H9 (cell line): Measurements from ENCODE around the gene PM20D1. TPM values are rescaled to one million over a fixed set of nuclear protein-coding genes. Genes with fewer than 3 reads are reported as not detected.

ENCODE experiments used
- DNase-seq: peaks from one replicate; pipeline ENCODE4 v3.0.0-alpha.2; 2017
- H2AFZ ChIP-seq: one replicate; pipeline ENCODE4 v1.6.1; 2013; ENCODE audit warnings: mild to moderate bottlenecking, low read length, control low read depth, moderate library complexity
- H2AK5ac ChIP-seq: 2 replicates; pipeline ENCODE4 v1.6.1; 2013; ENCODE audit warnings: low read length, control low read depth, mixed read lengths; ENCODE audit not compliant: insufficient read length
- H2BK120ac ChIP-seq: one replicate; pipeline ENCODE4 v1.6.1; 2013; ENCODE audit warnings: low read depth, mild to moderate bottlenecking, low read length, control low read depth, inconsistent platforms; ENCODE audit not compliant: poor library complexity, severe bottlenecking
- H2BK12ac ChIP-seq: 2 replicates; pipeline ENCODE4 v1.6.1; 2013; ENCODE audit warnings: low read length, control low read depth, mixed read lengths, low read depth; ENCODE audit not compliant: insufficient read length
- H2BK15ac ChIP-seq: 2 replicates; pipeline ENCODE4 v1.6.1; 2013; ENCODE audit warnings: low read depth, low read length, control low read depth
- H2BK20ac ChIP-seq: one replicate; pipeline ENCODE4 v1.6.1; 2013; ENCODE audit warnings: low read depth, mild to moderate bottlenecking, low read length, control low read depth, inconsistent platforms; ENCODE audit not compliant: poor library complexity, severe bottlenecking
- H2BK5ac ChIP-seq: 2 replicates; pipeline ENCODE4 v1.6.1; 2013; ENCODE audit warnings: low read length, control low read depth, mixed read lengths; ENCODE audit not compliant: insufficient read length
- H3K14ac ChIP-seq: 2 replicates; pipeline ENCODE4 v1.6.1; 2013; ENCODE audit warnings: low read length, control low read depth; ENCODE audit not compliant: insufficient read depth
- H3K18ac ChIP-seq: 2 replicates; pipeline ENCODE4 v1.6.1; 2013; ENCODE audit warnings: low read depth, mild to moderate bottlenecking, mixed read lengths, low read length, control low read depth; ENCODE audit not compliant: insufficient read length
- H3K23ac ChIP-seq: 2 replicates; pipeline ENCODE4 v1.6.1; 2013; ENCODE audit warnings: low read length, control low read depth, mixed read lengths, low read depth; ENCODE audit not compliant: insufficient read length
- H3K23me2 ChIP-seq: 2 replicates; pipeline ENCODE4 v1.6.1; 2013; ENCODE audit warnings: low read depth, mild to moderate bottlenecking, mixed read lengths, low read length, control low read depth; ENCODE audit not compliant: insufficient read length, poor library complexity, severe bottlenecking
- H3K27ac ChIP-seq: 2 replicates; pipeline ENCODE4 v1.5.1; 2013; ENCODE audit warnings: low read length, control low read depth, mixed read lengths, low read depth; ENCODE audit not compliant: insufficient read length
- H3K27me3 ChIP-seq: 2 replicates; pipeline ENCODE4 v1.6.1; 2013; ENCODE audit warnings: low read length, control low read depth, inconsistent platforms; ENCODE audit not compliant: insufficient read depth
- H3K4ac ChIP-seq: 2 replicates; pipeline ENCODE4 v1.6.1; 2013; ENCODE audit warnings: low read depth, mild to moderate bottlenecking, control low read depth, inconsistent platforms, low read length, moderate library complexity
- H3K4me1 ChIP-seq: 2 replicates; pipeline ENCODE4 v1.6.1; 2013; ENCODE audit warnings: low read length, control low read depth, inconsistent platforms; ENCODE audit not compliant: insufficient read depth
- H3K4me2 ChIP-seq: 2 replicates; pipeline ENCODE4 v1.6.1; 2013; ENCODE audit warnings: low read length, control low read depth, mixed read lengths; ENCODE audit not compliant: insufficient read length, insufficient read depth
- H3K56ac ChIP-seq: 2 replicates; pipeline ENCODE4 v1.6.1; 2013; ENCODE audit warnings: low read depth, mild to moderate bottlenecking, mixed read lengths, low read length, control low read depth; ENCODE audit not compliant: insufficient read length
- H3K79me1 ChIP-seq: 2 replicates; pipeline ENCODE4 v1.6.1; 2013; ENCODE audit warnings: low read depth, mild to moderate bottlenecking, moderate library complexity, low read length, control low read depth, inconsistent platforms; ENCODE audit not compliant: insufficient read depth, poor library complexity, severe bottlenecking
- H3K79me2 ChIP-seq: 2 replicates; pipeline ENCODE4 v1.6.1; 2013; ENCODE audit warnings: low read length, control low read depth, inconsistent platforms; ENCODE audit not compliant: insufficient read depth
- H3K9ac ChIP-seq: 2 replicates; pipeline ENCODE4 v1.6.1; 2013; ENCODE audit warnings: low read length, control low read depth, mixed read lengths; ENCODE audit not compliant: insufficient read length; ENCODE audit errors: extremely low read depth
- H3K9me3 ChIP-seq: one replicate; pipeline ENCODE4 v1.6.1; 2013; ENCODE audit warnings: low read depth, low read length, inconsistent platforms; ENCODE audit not compliant: control insufficient read depth
- H3T11ph ChIP-seq: one replicate; pipeline ENCODE4 v1.6.1; 2013; ENCODE audit warnings: mild to moderate bottlenecking, low read length, control low read depth, inconsistent platforms
- H4K20me1 ChIP-seq: one replicate; pipeline ENCODE4 v1.6.1; 2013; ENCODE audit not compliant: control insufficient read depth, insufficient read length, insufficient read depth
- H4K5ac ChIP-seq: 2 replicates; pipeline ENCODE4 v1.6.1; 2013; ENCODE audit warnings: low read depth, mild to moderate bottlenecking, mixed read lengths, low read length, control low read depth; ENCODE audit not compliant: insufficient read length
- H4K8ac ChIP-seq: replicated peaks from 2 replicates; pipeline ENCODE4 v1.6.1; 2013; ENCODE audit warnings: low read length, control low read depth, mixed read lengths, low read depth; ENCODE audit not compliant: insufficient read length
- H4K91ac ChIP-seq: 2 replicates; pipeline ENCODE4 v1.6.1; 2013; ENCODE audit warnings: low read depth, mild to moderate bottlenecking, moderate library complexity, mixed read lengths, low read length, control low read depth; ENCODE audit not compliant: insufficient read length
- H3K27ac Mint-ChIP-seq, 3 experiments: 2 replicates in 2 of 3; 3 replicates in 1 of 3; pipeline ENCODE4 v1.8.0; 2020 to 2021; ENCODE audit warnings: mixed read lengths in 3 of 3, mild to moderate bottlenecking in 1 of 3, moderate library complexity in 1 of 3
- H3K27me3 Mint-ChIP-seq: 2 replicates; pipeline ENCODE4 v1.8.0; 2021; ENCODE audit warnings: low read depth, mild to moderate bottlenecking, moderate library complexity, mixed read lengths
- H3K36me3 Mint-ChIP-seq, 3 experiments: 2 replicates in 2 of 3; 3 replicates in 1 of 3; pipeline ENCODE4 v1.8.0; 2020 to 2021; ENCODE audit warnings: low read depth in 3 of 3, mixed read lengths in 3 of 3; ENCODE audit not compliant: insufficient read depth in 1 of 3
- H3K4me1 Mint-ChIP-seq, 2 experiments: 2 replicates each; pipeline ENCODE4 v1.8.0; 2020; ENCODE audit warnings: mixed read lengths in 2 of 2
- H3K4me3 Mint-ChIP-seq, 2 experiments: 2 replicates in 1 of 2; 3 replicates in 1 of 2; pipeline ENCODE4 v1.8.0; 2020 to 2021; ENCODE audit warnings: mild to moderate bottlenecking in 2 of 2, mixed read lengths in 2 of 2, moderate library complexity in 1 of 2
- H3K9me3 Mint-ChIP-seq, 2 experiments: 2 replicates in 1 of 2; 3 replicates in 1 of 2; pipeline ENCODE4 v1.8.0; 2020; ENCODE audit warnings: mild to moderate bottlenecking in 2 of 2, mixed read lengths in 2 of 2, moderate library complexity in 1 of 2
- WGBS: extraction: QIAGEN DNeasy Blood & Tissue Kit; methylation state at CpG from one replicate; pipeline ENCODE4 v1.1.7; 2013; ENCODE audit warnings: missing lambda C conversion rate, low lambda C conversion rate, mixed read lengths; ENCODE audit not compliant: insufficient read length; ENCODE audit errors: extremely low coverage; 5-methylcytosine and 5-hydroxymethylcytosine counted together
- total RNA-seq: library from RNA; stranded (reverse); gene quantifications from 2 replicates; pipeline ENCODE4 v1.2.1, GENCODE V29; 2021
- TF ChIP-seq, protein P1 (sequence below): fragments of 200-600 bp; sonication (generic); conservative IDR thresholded peaks from 3 replicates; pipeline ENCODE4 v1.8.0; 2021; ENCODE audit warnings: antibody characterized with exemption, mild to moderate bottlenecking

Gene PM20D1
- total RNA-seq, 1 experiment from 2014 or later, result not detected

- no peak overlapping the region for H3K4me2 ChIP-seq
- Mint-ChIP-seq H3K27me3 (no peaks in the 10 kb centered on the region), H3K9me3 (no peaks in the 10 kb centered on the region), H3K36me3 (peaks cover 8 to 18% (median 15%) of the 10 kb centered on the region in 3 experiments; a peak in 6 of 7 replicates), H3K4me3 (no peak overlapping the region), H3K4me1 (peaks cover 2 to 8% of the 10 kb centered on the region in 2 experiments; a peak in 3 of 4 replicates), H3K27ac (peak overlapping the region in 2 of 3 experiments; percentile 0 to 10; a peak in 3 of 7 replicates)
- no peak overlapping the region for H4K91ac ChIP-seq
- no peak overlapping the region for H3K18ac ChIP-seq
- no peak overlapping the region for H2BK120ac ChIP-seq
- no peak overlapping the region for H4K8ac ChIP-seq
- H3K4me1 ChIP-seq, result no peaks in the 10 kb centered on the region
- no peak overlapping the region for H3K4ac ChIP-seq
- no peak for DNase-seq
- no peak overlapping the region for H2AK5ac ChIP-seq
- no peak overlapping the region for H3T11ph ChIP-seq
- no peak overlapping the region for H2AFZ ChIP-seq
- no peaks in the 10 kb centered on the region for H3K79me1 ChIP-seq
- no peak overlapping the region for H2BK5ac ChIP-seq
- no peak overlapping the region for H3K56ac ChIP-seq
- no peak overlapping the region for H3K9ac ChIP-seq
- no peak overlapping the region for H2BK15ac ChIP-seq
- H2BK20ac ChIP-seq, result no peak overlapping the region
- no CpG with 5 or more reads among the region's 10 CpGs for WGBS
- H2BK12ac ChIP-seq, result no peak overlapping the region
- no peak overlapping the region for H3K14ac ChIP-seq
- H3K23me2 ChIP-seq, result no peaks in the 10 kb centered on the region
- no peaks in the 10 kb centered on the region for H3K9me3 ChIP-seq
- TF ChIP-seq, protein P1, sequence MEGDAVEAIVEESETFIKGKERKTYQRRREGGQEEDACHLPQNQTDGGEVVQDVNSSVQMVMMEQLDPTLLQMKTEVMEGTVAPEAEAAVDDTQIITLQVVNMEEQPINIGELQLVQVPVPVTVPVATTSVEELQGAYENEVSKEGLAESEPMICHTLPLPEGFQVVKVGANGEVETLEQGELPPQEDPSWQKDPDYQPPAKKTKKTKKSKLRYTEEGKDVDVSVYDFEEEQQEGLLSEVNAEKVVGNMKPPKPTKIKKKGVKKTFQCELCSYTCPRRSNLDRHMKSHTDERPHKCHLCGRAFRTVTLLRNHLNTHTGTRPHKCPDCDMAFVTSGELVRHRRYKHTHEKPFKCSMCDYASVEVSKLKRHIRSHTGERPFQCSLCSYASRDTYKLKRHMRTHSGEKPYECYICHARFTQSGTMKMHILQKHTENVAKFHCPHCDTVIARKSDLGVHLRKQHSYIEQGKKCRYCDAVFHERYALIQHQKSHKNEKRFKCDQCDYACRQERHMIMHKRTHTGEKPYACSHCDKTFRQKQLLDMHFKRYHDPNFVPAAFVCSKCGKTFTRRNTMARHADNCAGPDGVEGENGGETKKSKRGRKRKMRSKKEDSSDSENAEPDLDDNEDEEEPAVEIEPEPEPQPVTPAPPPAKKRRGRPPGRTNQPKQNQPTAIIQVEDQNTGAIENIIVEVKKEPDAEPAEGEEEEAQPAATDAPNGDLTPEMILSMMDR, result no peak
- H3K79me2 ChIP-seq, result no peaks in the 10 kb centered on the region
- H4K5ac ChIP-seq, result no peak overlapping the region
- no peaks in the 10 kb centered on the region for H4K20me1 ChIP-seq
- no peak overlapping the region for H3K27ac ChIP-seq
- H3K23ac ChIP-seq, result no peak overlapping the region
- no peaks in the 10 kb centered on the region for H3K27me3 ChIP-seq
These were observed 62.5 kb downstream of the PM20D1 start for GRCh38 chr1:205787287-205787916.
